ENCODE measurements around the gene PPP2R5E. TPM values are rescaled to one million over a fixed set of nuclear protein-coding genes. Genes with fewer than 3 reads are reported as not detected.

PPP2R5E gene
- total and polyA plus RNA-seq, 10 of the 15 experiments (the other 5 are each of a cell fraction or from before 2014, with no cell fraction given): 11.4 to 56.2 (median 22.7) TPM

- Histone ChIP-seq H3K9ac (ENCODE audit: control insufficient read depth, insufficient read depth, low read length) (no peak overlapping the region), H3K4me2 (ENCODE audit: control insufficient read depth, insufficient read depth) (no peak overlapping the region), H3K4me3 (no peak overlapping the region), H2AFZ (ENCODE audit: control insufficient read depth, low read depth, low read length) (no peak overlapping the region), H3K9me3 (replicated peaks; ENCODE audit: control insufficient read depth, insufficient read depth, low read length) (no peaks in the 10 kb centered on the region), H3K27ac (ENCODE audit: control insufficient read depth, insufficient read depth) (no peak overlapping the region), H3K36me3 (ENCODE audit: control insufficient read depth in 2 of 2, insufficient read depth in 2 of 2, low read length in 1 of 2) (peaks cover 0 to 12% of the 10 kb centered on the region in 2 experiments; a peak in 1 of 4 replicates), H4K20me1 (ENCODE audit: control insufficient read depth, insufficient read depth) (no peaks in the 10 kb centered on the region; the same call in 1 of the 2 replicates), H3K27me3 (replicated peaks in 1 of 2; ENCODE audit: control insufficient read depth in 2 of 2, insufficient read depth in 2 of 2, low read length in 1 of 2) (no peaks in the 10 kb centered on the region), H3K79me2 (ENCODE audit: control insufficient read depth, insufficient read depth, low read length) (peaks cover 30% of the 10 kb centered on the region), H3K4me1 (ENCODE audit: control insufficient read depth, insufficient read depth, low read length) (no peaks in the 10 kb centered on the region; the same call in 1 of the 2 replicates)
- CTCF ChIA-PET: interaction anchor here (0.7 to 2.6 kb wide), 3 partner anchors 12 to 984 kb away, joined by 3 to 11 read pairs (median 3); partner anchors contain the start of gene PPP2R5E
- no TSS peak for BruUV-seq (replicated peaks)
- 96% methylated on average over 3 of the region's 3 CpGs for WGBS (ENCODE audit: insufficient coverage, insufficient replicate concordance, low lambda C conversion rate, missing lambda C conversion rate)
- POLR2A ChIA-PET: interaction anchor here (0.8 kb wide), 1 partner anchor 14 kb away, joined by 3 read pairs; no protein-coding TSS in a partner anchor
- in situ Hi-C loops (cut with MboI): no loop called here
- SMC1A ChIA-PET (ENCODE audit: uncharacterized antibody, unreplicated experiment): interaction anchor here (0.6 to 6.5 kb wide), 17 partner anchors 9 to 630 kb away, joined by 3 to 36 read pairs (median 4); no protein-coding TSS in a partner anchor
- FAIRE-seq (no peak), ATAC-seq (no peak), DNase-seq (ENCODE audit: low read depth, low spot score) (no peak)
- no peak for TF ChIP-seq NKRF (conservative IDR thresholded peaks at IDR 0.05)
- TF ChIP-seq E4F1 (IDR thresholded peaks at IDR 0.05; ENCODE audit: borderline replicate concordance, partially characterized antibody): no peak
- no peak for TF ChIP-seq ZZZ3 (IDR thresholded peaks at IDR 0.05; ENCODE audit: control insufficient read depth, insufficient read length, low read depth)
- no peak for TF ChIP-seq BMI1 (IDR thresholded peaks at IDR 0.05; ENCODE audit: borderline replicate concordance)
- no peak for TF ChIP-seq HCFC1 (IDR thresholded peaks at IDR 0.05; ENCODE audit: low read length)
- TF ChIP-seq RFX5 (IDR thresholded peaks at IDR 0.05; ENCODE audit: low read depth, low read length): no peak
- RAD21 ChIA-PET (ENCODE audit: unreplicated experiment): interaction anchor here (0.7 to 1.4 kb wide), 4 partner anchors 22 to 89 kb away, joined by 3 to 5 read pairs (median 4); partner anchors contain the start of gene PPP2R5E
- intact Hi-C loops (cut with micrococcal nuclease; ENCODE audit: unreplicated experiment): no loop called here
Measured at GRCh38 chr14:63454436-63454835, 88.7 kb downstream of the PPP2R5E start.

All from GM12878 (cell line).